ENCODE measurements around the gene NAIF1. TPM values are rescaled to one million over a fixed set of nuclear protein-coding genes. Genes with fewer than 3 reads are reported as not detected.
"Not testable (repeated sequence)": the region's sequence is repeated elsewhere in the genome, so short reads cannot be mapped to it uniquely, and the experiment has no call there.

NAIF1 gene
- total RNA-seq, 1 experiment from 2014 or later = 12.4 TPM

DNA sequence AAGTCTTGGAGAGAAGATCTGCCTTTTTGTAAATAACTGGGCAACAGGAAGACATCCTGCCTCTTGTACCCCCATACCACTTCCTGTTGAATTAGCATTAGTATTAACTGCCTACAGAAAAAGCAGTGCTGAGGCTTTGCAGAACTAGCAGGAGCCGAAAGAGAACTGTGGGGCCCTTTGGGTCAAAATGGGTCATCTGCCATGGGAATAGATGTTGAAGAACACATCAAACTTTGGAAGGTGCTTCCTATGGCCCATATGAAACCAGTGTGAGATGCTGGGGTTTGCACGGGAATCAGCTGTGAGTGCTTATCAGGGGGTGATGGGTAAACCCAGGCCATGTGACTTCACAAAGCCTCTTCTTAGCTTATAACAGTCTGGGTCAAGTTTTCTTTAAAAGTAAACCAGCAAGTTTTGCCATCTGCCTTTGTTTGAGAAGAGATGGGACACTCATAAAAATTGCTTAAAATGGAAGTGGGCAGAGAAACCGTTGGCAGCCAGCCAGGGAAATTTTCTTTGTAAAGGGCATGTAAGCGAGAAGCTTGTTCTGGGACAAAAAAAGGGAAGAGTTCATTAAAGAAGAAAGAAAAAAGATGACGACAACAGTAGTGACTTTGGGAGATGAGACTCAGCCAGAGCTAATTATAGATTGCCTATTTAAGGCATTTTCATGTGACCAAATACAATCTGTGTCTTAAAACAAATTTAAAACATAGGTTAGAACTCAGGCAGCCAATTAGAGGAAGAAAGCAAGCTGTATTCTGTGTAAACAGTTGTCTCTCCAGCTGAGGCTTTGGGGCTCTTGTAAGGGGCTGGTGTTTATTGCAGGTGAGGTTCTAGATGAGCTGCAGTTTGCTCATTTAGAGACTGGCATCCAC lies 5.3 kb upstream of the NAIF1 start:
- Mint-ChIP-seq H3K36me3 (peaks cover 5% of the 10 kb centered on the region; the same call in 1 of the 2 replicates), H3K27ac (peak overlapping the region; percentile 73), H3K4me1 (peaks cover 30% of the 10 kb centered on the region), H3K27me3 (ENCODE audit: low read depth) (no peaks in the 10 kb centered on the region), H3K4me3 (no peak overlapping the region; the same call in 1 of the 2 replicates), H3K9me3 (no peaks in the 10 kb centered on the region)
- no peak for DNase-seq (ENCODE audit: low spot score)
- no peak for TF ChIP-seq TEAD4 (CRISPR knock-in tag; IDR thresholded peaks at IDR 0.05)
- no peak for TF ChIP-seq ELF4 (CRISPR knock-in tag; IDR thresholded peaks at IDR 0.05; ENCODE audit: low read depth)
- TF ChIP-seq TP53 (CRISPR knock-in tag; IDR thresholded peaks at IDR 0.05) = no peak
- TF ChIP-seq GABPB1 (CRISPR knock-in tag; IDR thresholded peaks at IDR 0.05) = no peak
- TF ChIP-seq, protein P1, sequence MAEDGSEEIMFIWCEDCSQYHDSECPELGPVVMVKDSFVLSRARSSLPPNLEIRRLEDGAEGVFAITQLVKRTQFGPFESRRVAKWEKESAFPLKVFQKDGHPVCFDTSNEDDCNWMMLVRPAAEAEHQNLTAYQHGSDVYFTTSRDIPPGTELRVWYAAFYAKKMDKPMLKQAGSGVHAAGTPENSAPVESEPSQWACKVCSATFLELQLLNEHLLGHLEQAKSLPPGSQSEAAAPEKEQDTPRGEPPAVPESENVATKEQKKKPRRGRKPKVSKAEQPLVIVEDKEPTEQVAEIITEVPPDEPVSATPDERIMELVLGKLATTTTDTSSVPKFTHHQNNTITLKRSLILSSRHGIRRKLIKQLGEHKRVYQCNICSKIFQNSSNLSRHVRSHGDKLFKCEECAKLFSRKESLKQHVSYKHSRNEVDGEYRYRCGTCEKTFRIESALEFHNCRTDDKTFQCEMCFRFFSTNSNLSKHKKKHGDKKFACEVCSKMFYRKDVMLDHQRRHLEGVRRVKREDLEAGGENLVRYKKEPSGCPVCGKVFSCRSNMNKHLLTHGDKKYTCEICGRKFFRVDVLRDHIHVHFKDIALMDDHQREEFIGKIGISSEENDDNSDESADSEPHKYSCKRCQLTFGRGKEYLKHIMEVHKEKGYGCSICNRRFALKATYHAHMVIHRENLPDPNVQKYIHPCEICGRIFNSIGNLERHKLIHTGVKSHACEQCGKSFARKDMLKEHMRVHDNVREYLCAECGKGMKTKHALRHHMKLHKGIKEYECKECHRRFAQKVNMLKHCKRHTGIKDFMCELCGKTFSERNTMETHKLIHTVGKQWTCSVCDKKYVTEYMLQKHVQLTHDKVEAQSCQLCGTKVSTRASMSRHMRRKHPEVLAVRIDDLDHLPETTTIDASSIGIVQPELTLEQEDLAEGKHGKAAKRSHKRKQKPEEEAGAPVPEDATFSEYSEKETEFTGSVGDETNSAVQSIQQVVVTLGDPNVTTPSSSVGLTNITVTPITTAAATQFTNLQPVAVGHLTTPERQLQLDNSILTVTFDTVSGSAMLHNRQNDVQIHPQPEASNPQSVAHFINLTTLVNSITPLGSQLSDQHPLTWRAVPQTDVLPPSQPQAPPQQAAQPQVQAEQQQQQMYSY (CRISPR knock-in tag; IDR thresholded peaks at IDR 0.05) = no peak
- TF ChIP-seq, protein P2, sequence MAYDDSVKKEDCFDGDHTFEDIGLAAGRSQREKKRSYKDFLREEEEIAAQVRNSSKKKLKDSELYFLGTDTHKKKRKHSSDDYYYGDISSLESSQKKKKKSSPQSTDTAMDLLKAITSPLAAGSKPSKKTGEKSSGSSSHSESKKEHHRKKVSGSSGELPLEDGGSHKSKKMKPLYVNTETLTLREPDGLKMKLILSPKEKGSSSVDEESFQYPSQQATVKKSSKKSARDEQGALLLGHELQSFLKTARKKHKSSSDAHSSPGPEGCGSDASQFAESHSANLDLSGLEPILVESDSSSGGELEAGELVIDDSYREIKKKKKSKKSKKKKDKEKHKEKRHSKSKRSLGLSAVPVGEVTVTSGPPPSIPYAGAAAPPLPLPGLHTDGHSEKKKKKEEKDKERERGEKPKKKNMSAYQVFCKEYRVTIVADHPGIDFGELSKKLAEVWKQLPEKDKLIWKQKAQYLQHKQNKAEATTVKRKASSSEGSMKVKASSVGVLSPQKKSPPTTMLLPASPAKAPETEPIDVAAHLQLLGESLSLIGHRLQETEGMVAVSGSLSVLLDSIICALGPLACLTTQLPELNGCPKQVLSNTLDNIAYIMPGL (CRISPR knock-in tag; IDR thresholded peaks at IDR 0.05) = no peak
- no peak for TF ChIP-seq TEAD1 (CRISPR knock-in tag; IDR thresholded peaks at IDR 0.05)
- no peak for TF ChIP-seq JUN (CRISPR knock-in tag; IDR thresholded peaks at IDR 0.05)
- no peak for TF ChIP-seq SMAD3 (CRISPR knock-in tag; IDR thresholded peaks at IDR 0.05; ENCODE audit: borderline replicate concordance)
- TF ChIP-seq GRHL2 (CRISPR knock-in tag; IDR thresholded peaks at IDR 0.05; ENCODE audit: insufficient replicate concordance, severe bottlenecking) = no peak
- no peak for TF ChIP-seq FOXP1 (CRISPR knock-in tag; IDR thresholded peaks at IDR 0.05; ENCODE audit: borderline replicate concordance)
- no peak for TF ChIP-seq NR1H2 (CRISPR knock-in tag; IDR thresholded peaks at IDR 0.05)
- TF ChIP-seq ETV6 (CRISPR knock-in tag; IDR thresholded peaks at IDR 0.05) = no peak
- TF ChIP-seq, protein P3, sequence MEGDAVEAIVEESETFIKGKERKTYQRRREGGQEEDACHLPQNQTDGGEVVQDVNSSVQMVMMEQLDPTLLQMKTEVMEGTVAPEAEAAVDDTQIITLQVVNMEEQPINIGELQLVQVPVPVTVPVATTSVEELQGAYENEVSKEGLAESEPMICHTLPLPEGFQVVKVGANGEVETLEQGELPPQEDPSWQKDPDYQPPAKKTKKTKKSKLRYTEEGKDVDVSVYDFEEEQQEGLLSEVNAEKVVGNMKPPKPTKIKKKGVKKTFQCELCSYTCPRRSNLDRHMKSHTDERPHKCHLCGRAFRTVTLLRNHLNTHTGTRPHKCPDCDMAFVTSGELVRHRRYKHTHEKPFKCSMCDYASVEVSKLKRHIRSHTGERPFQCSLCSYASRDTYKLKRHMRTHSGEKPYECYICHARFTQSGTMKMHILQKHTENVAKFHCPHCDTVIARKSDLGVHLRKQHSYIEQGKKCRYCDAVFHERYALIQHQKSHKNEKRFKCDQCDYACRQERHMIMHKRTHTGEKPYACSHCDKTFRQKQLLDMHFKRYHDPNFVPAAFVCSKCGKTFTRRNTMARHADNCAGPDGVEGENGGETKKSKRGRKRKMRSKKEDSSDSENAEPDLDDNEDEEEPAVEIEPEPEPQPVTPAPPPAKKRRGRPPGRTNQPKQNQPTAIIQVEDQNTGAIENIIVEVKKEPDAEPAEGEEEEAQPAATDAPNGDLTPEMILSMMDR (IDR thresholded peaks at IDR 0.05) = no peak
- no peak for TF ChIP-seq ZNF219 (CRISPR knock-in tag; IDR thresholded peaks at IDR 0.05; ENCODE audit: borderline replicate concordance)
- TF ChIP-seq, protein P4, sequence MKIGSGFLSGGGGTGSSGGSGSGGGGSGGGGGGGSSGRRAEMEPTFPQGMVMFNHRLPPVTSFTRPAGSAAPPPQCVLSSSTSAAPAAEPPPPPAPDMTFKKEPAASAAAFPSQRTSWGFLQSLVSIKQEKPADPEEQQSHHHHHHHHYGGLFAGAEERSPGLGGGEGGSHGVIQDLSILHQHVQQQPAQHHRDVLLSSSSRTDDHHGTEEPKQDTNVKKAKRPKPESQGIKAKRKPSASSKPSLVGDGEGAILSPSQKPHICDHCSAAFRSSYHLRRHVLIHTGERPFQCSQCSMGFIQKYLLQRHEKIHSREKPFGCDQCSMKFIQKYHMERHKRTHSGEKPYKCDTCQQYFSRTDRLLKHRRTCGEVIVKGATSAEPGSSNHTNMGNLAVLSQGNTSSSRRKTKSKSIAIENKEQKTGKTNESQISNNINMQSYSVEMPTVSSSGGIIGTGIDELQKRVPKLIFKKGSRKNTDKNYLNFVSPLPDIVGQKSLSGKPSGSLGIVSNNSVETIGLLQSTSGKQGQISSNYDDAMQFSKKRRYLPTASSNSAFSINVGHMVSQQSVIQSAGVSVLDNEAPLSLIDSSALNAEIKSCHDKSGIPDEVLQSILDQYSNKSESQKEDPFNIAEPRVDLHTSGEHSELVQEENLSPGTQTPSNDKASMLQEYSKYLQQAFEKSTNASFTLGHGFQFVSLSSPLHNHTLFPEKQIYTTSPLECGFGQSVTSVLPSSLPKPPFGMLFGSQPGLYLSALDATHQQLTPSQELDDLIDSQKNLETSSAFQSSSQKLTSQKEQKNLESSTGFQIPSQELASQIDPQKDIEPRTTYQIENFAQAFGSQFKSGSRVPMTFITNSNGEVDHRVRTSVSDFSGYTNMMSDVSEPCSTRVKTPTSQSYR (CRISPR knock-in tag; IDR thresholded peaks at IDR 0.05) = no peak
- TF ChIP-seq SMAD4 (CRISPR knock-in tag; IDR thresholded peaks at IDR 0.05) = no peak
- ChIA-PET CTCF (interaction anchor here (0.7 to 3.2 kb wide), 13 partner anchors 14 to 130 kb away, joined by 3 to 18 read pairs (median 4); no protein-coding TSS in a partner anchor), POLR2A (no interaction called here)
- no peak for ATAC-seq

DNA sequence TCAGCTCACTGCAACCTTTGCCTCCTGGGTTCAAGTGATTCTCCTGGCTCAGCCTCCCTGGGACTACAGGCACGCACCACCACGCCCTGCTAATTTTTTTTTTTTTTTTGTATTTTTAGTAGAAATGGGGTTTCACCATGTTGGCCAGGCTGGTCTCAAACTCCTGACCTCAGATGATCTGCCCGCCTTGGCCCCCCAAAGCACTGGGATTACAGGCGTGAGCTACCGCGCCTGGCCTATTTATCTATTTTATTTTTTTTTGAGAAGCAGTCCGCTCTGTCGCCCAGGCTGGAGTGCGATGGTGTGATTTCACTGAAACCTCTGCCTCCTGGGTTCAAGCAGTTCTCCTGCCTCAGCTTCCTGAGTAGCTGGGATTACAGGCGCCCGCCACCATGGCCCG lies 4.4 kb upstream of the NAIF1 start:
- POLR2A ChIA-PET = interaction anchor here (0.7 kb wide), 1 partner anchor 141 kb away, joined by 4 read pairs; the partner anchor contains the start of gene PIP5KL1

More for the DNA sequence above, 4.4 kb upstream of the NAIF1 start:
- ATAC-seq; H3K4me3 Mint-ChIP-seq; DNase-seq (ENCODE audit: low spot score); H3K27me3 Mint-ChIP-seq (ENCODE audit: low read depth); H3K36me3 Mint-ChIP-seq; H3K9me3 Mint-ChIP-seq: not testable (repeated sequence)
- CTCF ChIA-PET = interaction anchor here (0.7 to 3.2 kb wide), 4 partner anchors 46 to 128 kb away, joined by 3 to 18 read pairs (median 4); no protein-coding TSS in a partner anchor
- Mint-ChIP-seq H3K27ac (peak overlapping the region; percentile 73; the same call in 1 of the 2 replicates), H3K4me1 (peaks cover 30% of the 10 kb centered on the region)
